Measurements from ENCODE around the gene HDAC7. TPM values are rescaled to one million over a fixed set of nuclear protein-coding genes. Genes with fewer than 3 reads are reported as not detected.

The HDAC7 gene
- total and polyA plus RNA-seq, 2 of the 13 experiments (the other 11 are each of a cell fraction or from before 2014, with no cell fraction given), result 4.6 to 10.8 TPM

GRCh38 chr12:47773062-47773857 lies 46.4 kb downstream of the HDAC7 start, which contains the start of gene SLC48A1 (continued):
- TF ChIP-seq ZNF512B (CRISPR knock-in tag; IDR thresholded peaks at IDR 0.05; ENCODE audit: borderline replicate concordance), result no peak
- TF ChIP-seq SIX1 (CRISPR knock-in tag; IDR thresholded peaks at IDR 0.05; ENCODE audit: borderline replicate concordance), result no peak
- TF ChIP-seq PCBP2 (optimal IDR thresholded peaks at IDR 0.05; ENCODE audit: low read depth, low read length, poor library complexity, severe bottlenecking), result no peak
- TF ChIP-seq SP4 (CRISPR knock-in tag; IDR thresholded peaks at IDR 0.05), result no peak
- peak; percentile 40; the same call in 1 of the 2 replicates for TF ChIP-seq ZNF446 (CRISPR knock-in tag; IDR thresholded peaks at IDR 0.05)
- 0 out of 2 replicates have a peak, but pooled peaks have one; percentile 33 for TF ChIP-seq HNRNPL (IDR thresholded peaks at IDR 0.05; ENCODE audit: low read depth, low read length)
- no peak for TF ChIP-seq HNRNPK (IDR thresholded peaks at IDR 0.05; ENCODE audit: low read depth, low read length, poor library complexity, severe bottlenecking)
- TF ChIP-seq ZFP36L2 (CRISPR knock-in tag; IDR thresholded peaks at IDR 0.05), result no peak
- no peak for TF ChIP-seq ARID5B (CRISPR knock-in tag; IDR thresholded peaks at IDR 0.05)
- TF ChIP-seq MYNN (CRISPR knock-in tag; IDR thresholded peaks at IDR 0.05; ENCODE audit: low read depth), result no peak
- TF ChIP-seq ZNF781 (CRISPR knock-in tag; IDR thresholded peaks at IDR 0.05; ENCODE audit: borderline replicate concordance, not compliant biosample characterization), result no peak
- TF ChIP-seq KDM5B (CRISPR knock-in tag; IDR thresholded peaks at IDR 0.05; ENCODE audit: borderline replicate concordance), result 0 out of 2 replicates have a peak, but pooled peaks have one; percentile 10
- TF ChIP-seq NR3C1 (CRISPR knock-in tag; IDR thresholded peaks at IDR 0.05), result no peak
- TF ChIP-seq ZFP62 (CRISPR knock-in tag; IDR thresholded peaks at IDR 0.05), result no peak
- TF ChIP-seq CAMTA2 (CRISPR knock-in tag; IDR thresholded peaks at IDR 0.05; ENCODE audit: borderline replicate concordance), result no peak
- no peak for TF ChIP-seq ZIK1 (CRISPR knock-in tag; IDR thresholded peaks at IDR 0.05; ENCODE audit: borderline replicate concordance, low read depth)
- no peak for TF ChIP-seq ZNF605 (CRISPR knock-in tag; IDR thresholded peaks at IDR 0.05)
- TF ChIP-seq RXRA (CRISPR knock-in tag; IDR thresholded peaks at IDR 0.05), result no peak
- TF ChIP-seq NCOA1 (CRISPR knock-in tag; IDR thresholded peaks at IDR 0.05), result no peak
- no peak for TF ChIP-seq ISL2 (CRISPR knock-in tag; IDR thresholded peaks at IDR 0.05)
- no peak for TF ChIP-seq ZNF30 (CRISPR knock-in tag; IDR thresholded peaks at IDR 0.05)
- no peak for TF ChIP-seq ZNF816 (CRISPR knock-in tag; IDR thresholded peaks at IDR 0.05; ENCODE audit: borderline replicate concordance)
- TF ChIP-seq TARDBP (CRISPR knock-in tag; IDR thresholded peaks at IDR 0.05), result no peak
- no peak for TF ChIP-seq MAF1 (CRISPR knock-in tag; IDR thresholded peaks at IDR 0.05; ENCODE audit: borderline replicate concordance)

All from HepG2 (cell line).